ENCODE data around the gene ABHD17A.

GRCh38 chr19:1843646-1844394 is 41.5 kb downstream of the ABHD17A start:
- TF ChIP-seq CTCF (IDR thresholded peaks at IDR 0.05): no peak; the same call in 1 of the 2 replicates
- no peak for TF ChIP-seq USF2 (IDR thresholded peaks at IDR 0.05; ENCODE audit: borderline replicate concordance, low read depth, low read length)
- TF ChIP-seq TEAD4 (IDR thresholded peaks at IDR 0.05; ENCODE audit: borderline replicate concordance, insufficient read depth): no peak
